ENCODE results near the gene PARP6.

The PARP6 gene

DNA sequence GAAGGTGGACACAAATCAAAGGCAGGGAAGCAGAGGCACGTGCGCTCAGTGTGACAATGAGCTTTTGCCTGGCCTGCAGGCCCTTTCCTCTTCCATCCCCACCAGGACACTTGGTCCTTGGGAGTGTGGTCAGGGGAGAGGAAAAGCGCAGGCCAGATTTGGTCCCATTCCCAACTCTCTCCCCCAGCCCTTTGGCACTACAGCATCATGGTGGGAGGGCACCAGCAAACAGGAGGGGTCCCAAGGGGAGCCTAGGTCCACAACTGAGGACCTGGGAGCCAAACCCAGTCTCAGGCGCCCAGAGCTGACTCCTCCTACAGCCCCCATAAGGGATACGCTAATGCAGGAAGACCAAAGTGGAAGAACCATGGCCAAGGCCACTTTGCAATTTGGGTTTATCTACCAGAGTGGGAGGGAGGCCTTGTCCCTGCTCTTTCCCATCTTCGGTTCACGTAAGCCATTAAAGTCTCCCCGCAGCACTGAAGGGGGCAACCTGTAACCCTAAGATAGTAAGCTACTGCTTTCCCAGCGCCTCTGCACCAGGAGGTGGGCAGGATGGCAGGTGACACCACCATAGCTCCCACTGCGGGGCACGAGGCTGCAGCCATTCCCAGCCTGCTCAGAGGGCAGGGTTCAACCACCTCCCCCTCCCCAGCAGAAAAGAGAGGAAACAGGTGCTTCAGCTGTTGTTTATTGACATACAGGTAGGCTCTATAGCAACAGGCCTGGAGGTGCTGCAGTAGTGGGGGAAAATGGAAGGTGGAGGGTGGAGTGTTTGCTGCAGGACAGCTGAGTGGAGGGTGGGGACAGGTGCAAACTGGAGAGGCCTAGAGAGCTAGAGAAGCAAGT is 73.8 kb downstream of the PARP6 start:
- DNase-seq = no peak

DNA sequence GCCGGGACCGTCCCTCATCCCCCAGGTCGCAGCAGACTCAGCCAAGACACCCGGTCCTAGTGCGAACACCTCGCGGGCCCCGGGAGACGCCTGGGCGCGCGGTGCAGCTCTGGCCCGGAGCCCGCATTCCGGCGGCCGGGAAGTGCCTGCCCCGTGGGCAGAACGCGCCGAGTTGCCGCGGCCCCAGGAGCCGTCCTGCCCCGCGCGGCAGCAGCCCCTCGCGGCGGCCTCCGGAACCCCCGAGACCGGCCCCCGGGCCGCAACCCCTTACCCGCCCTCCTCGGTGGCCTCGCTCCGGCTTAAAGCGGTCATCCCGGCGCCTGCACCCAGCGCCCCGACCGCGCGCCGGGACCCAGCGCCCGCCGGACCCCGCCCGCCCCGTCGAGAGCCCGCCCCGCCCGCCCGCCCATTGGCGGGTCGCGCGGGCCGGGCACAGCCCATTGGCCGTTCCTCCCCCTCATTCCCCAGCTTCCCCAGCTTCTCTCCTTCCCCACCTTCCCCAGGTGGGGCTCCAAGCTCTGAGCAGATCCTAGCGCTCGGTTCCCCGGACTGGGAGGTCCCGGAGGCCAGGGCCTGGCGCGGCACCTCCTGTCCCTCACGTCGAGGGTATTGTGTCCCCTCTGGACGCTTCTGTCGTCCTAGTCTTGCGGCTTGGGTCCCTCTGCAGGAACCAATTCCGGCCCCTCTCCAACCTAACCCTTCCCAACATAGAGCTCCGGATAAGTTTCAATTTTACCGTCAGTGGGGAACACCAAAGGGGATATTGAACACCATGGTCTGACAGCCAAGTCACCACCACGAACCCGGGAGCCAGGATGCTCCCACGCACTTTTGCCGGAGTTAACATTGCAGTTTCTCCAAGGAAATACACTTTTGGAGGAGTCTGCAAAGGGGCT is 74.6 kb downstream of the PARP6 start, which contains the start of gene GRAMD2A:
TSS of gene GRAMD2A (minus strand) at position 328 of the 896 bp plus-strand sequence.
- no peak for DNase-seq

DNA sequence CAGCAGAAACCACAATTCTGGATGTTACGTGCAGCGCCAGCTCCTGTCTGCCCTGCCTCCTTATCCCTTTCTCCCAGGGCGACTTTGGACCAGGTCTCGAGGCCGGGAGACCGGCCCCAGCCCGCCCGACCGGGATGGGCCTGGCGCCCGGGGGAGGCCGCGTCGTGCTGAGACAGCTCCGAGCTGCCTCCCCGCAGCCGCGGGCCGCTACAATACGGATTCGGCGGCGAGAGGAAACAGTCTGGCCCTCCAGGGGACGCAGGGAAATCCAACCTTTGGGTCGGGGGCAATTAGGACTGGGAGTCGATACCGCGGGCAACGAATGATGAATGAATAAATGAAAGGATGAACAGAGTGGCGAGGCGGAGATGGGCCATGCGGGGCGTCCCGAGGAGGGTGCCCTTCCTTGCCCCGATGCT is 75.3 kb downstream of the PARP6 start:
- no peak for DNase-seq

DNA sequence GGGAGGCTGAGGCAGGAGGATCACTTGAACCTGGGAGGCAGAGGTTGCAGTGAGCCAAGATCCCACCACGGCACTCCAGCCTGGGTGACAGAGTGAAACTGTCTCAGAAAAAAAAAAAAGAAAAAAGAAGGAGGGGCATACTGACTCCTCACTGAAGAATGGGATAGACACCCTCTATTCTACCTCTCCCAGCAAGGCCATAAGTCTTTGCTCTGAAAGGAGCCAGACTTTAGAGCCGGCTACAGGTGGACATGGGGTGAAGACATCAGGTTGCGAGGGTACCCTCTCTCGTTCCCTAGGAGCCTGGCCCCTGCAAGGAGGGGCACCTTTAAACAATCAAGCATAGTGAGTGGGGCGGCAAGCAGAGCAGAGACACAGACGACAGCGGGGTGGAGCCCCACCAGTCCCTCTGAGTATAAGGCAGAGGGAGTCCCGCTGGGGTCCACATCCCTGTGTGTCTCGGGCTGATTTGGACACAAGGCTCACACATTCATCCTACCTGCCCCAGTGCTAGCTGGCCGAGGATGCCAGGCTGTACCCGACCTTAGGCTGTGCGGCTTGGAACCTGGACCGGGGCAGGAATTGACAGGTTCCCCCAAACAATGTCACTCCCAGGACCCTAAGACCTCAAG is 75.8 kb downstream of the PARP6 start:
- DNase-seq = no peak

DNA sequence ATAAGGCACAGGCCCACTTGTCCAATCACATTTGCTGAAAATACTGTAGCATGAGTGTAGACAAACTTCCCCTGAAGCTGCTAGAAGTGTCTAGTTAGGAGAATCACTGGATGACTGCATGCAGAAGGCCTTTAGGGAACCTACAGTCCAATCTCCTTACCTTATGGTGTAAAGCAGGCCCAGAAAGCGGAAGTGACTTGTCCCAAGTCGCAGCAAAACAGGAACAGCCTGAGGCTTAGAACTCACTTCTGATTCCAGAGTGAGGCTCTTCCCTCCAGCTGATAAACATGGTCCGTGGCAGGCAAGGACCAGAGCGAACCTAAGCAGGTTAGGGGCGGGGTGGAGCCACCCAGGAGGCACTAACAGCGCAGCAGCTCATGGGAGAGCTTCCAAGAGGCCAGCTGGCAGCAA is 77.2 kb downstream of the PARP6 start:
- no peak for DNase-seq

DNA sequence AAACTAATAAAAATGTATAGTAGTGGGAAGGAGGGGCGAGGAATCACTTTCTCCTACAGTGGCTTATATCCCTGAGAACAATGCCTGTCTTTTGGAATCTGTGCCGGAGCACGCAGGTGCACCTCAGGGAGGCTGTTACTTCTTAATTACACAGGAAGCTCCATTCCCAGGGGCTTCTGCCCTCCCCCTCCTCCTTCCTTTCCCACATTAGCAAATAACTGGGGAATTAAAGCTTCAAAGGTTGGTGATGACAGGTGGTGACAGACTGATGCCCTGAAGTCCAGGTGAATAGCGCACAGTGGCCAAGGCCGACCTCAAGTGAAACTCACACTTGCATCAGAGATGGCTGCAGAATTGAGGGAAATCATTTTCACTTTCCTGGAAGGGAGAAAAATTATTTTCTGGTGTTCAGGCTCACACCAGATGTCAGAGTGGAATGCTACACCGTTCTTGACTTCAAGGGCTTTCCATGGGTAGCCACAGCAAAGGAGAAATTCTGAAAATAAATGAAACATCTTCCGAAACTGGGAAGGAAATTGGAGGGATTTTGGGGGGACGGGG is 78.4 kb downstream of the PARP6 start:
- no peak for DNase-seq

DNA sequence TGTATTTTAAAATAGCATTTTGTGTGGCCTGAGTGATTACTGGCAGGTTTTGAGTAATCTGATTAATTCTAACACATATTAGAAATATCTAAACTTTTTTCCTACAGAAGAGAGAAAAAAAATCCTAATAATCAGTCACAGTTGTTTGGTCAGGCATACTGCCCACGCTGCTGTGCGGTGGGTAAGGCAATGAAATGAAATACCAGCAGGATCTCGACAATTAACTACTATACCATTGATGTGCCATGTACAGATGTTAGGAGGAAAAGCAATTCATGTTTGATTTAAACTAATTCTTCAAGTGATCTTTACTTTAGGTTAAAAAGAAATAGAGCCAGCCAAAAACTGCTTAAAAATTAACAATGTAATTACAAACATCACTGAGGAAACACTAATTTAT is 79.9 kb downstream of the PARP6 start:
- DNase-seq = no peak
